PC-9 (cell line): ENCODE measurements around the gene ZNF470.

Experiments used
- CTCF ChIP-seq: fragments of 200-600 bp; sonication (generic); conservative IDR thresholded peaks from 2 replicates; pipeline ENCODE4 v1.6.1; 2017; ENCODE audit warnings: mixed run types, antibody characterized with exemption, mild to moderate bottlenecking, moderate library complexity
- EZH2 ChIP-seq: fragments of 200-600 bp; sonication (generic); IDR thresholded peaks from 2 replicates; pipeline ENCODE4 v1.8.0; 2017; ENCODE audit warnings: antibody characterized with exemption, low read depth

- TF ChIP-seq CTCF (no peak), EZH2 (no peak)
Measured at GRCh38 chr19:56594783-56595547, 27.7 kb downstream of the ZNF470 start, which contains the start of gene ZNF71.
